ENCODE data around the gene CTNNA1.

- TF ChIP-seq EZH2phosphoT487 (IDR thresholded peaks at IDR 0.05; ENCODE audit: insufficient read depth, low read depth) = no peak
- TF ChIP-seq EZH2 (IDR thresholded peaks at IDR 0.05; ENCODE audit: insufficient read depth, poor library complexity, severe bottlenecking) = no peak
Measured at GRCh38 chr5:138945421-138946240, 192.4 kb downstream of the CTNNA1 start.
